K562 (cell line): ENCODE measurements around the gene ODC1. TPM values are rescaled to one million over a fixed set of nuclear protein-coding genes. Genes with fewer than 3 reads are reported as not detected.

ENCODE experiments used
- ATAC-seq: fragments of 200-7000 bp; cut with Tn5 transposase; 3 replicates; pipeline ENCODE4 v1.9.1; 2020; ENCODE audit warnings: moderate library complexity
- BruUV-seq: library from RNA; stranded (reverse); fragments of 400-500 nt; replicated peaks from 2 replicates; lab custom pipeline; 2021; lab: Mats Ljungman, UMichigan
- CTCF ChIA-PET: fragments of 300-600 bp; formaldehyde crosslinking; extraction: SDS; loops from one replicate; lab custom pipeline; 2021; ENCODE audit warnings: low intra/inter-chr PET ratio; lab: Yijun Ruan, JAX
- POLR2A ChIA-PET: fragments of 300-600, 350-650 bp; sonication (Branson Sonifier 250); formaldehyde crosslinking; extraction: SDS; loops from one replicate; lab custom pipeline; 2021; ENCODE audit warnings: antibody characterized with exemption, inconsistent platforms; lab: Yijun Ruan, JAX
- DNase-seq, 4 experiments: peaks; one replicate each; pipeline versions ENCODE4 v3.0.0 to v3.0.0-alpha.2; 2011 to 2018; ENCODE audit warnings: low spot score in 3 of 4, mixed read lengths in 3 of 4; ENCODE audit errors: extremely low read depth in 1 of 4
- FAIRE-seq: peaks from 2 replicates; lab custom pipeline; 2011; peaks lifted over from hg19 to GRCh38; lab: Jason Lieb, UNC
- H2AFZ ChIP-seq: 2 replicates; pipeline ENCODE4 v1.6.0; 2011; ENCODE audit warnings: low read depth, low read length, control low read depth, inconsistent platforms
- H3K27ac ChIP-seq: fragments of 200-600 bp; 3 replicates; pipeline ENCODE4 v1.8.0; 2011; ENCODE audit warnings: low read depth, mild to moderate bottlenecking, control low read depth, inconsistent platforms, low read length, moderate library complexity, mixed read lengths; ENCODE audit errors: extremely low read depth
- H3K27me3 ChIP-seq, 2 experiments: fragments of 300-600 bp in 1 of 2; 2 replicates in 1 of 2; 3 replicates in 1 of 2; pipeline versions ENCODE4 v1.6.0 to v1.8.0; 2011; ENCODE audit warnings: inconsistent platforms in 2 of 2, low read length in 2 of 2, mild to moderate bottlenecking in 1 of 2, mixed read lengths in 1 of 2, moderate library complexity in 1 of 2; ENCODE audit not compliant: control insufficient read depth in 2 of 2, insufficient read depth in 2 of 2
- H3K36me3 ChIP-seq: fragments of 300-600 bp; 3 replicates; pipeline ENCODE4 v1.8.0; 2011; ENCODE audit warnings: mild to moderate bottlenecking, low read length, inconsistent platforms; ENCODE audit not compliant: control insufficient read depth, insufficient read depth
- H3K4me1 ChIP-seq, 2 experiments: fragments of 200-600 bp in 1 of 2; replicated peaks in 1 of 2; 2 replicates in 1 of 2; 3 replicates in 1 of 2; pipeline versions ENCODE4 v1.5.1 to v1.8.0; 2011; ENCODE audit warnings: inconsistent platforms in 2 of 2, low read length in 2 of 2, mild to moderate bottlenecking in 1 of 2, mixed read lengths in 1 of 2, moderate library complexity in 1 of 2; ENCODE audit not compliant: control insufficient read depth in 2 of 2, insufficient read depth in 2 of 2
- H3K4me2 ChIP-seq: 2 replicates; pipeline ENCODE4 v1.6.1; 2011; ENCODE audit warnings: low read length, control low read depth, inconsistent platforms, mixed read lengths; ENCODE audit not compliant: insufficient read depth
- H3K4me3 ChIP-seq: fragments of 200-600 bp; sonication (generic), shearing (Covaris generic); 2 replicates; pipeline ENCODE4 v1.5.1; 2016; ENCODE audit warnings: control low read depth, inconsistent platforms
- H3K79me2 ChIP-seq: fragments of 200-600 bp; 3 replicates; pipeline ENCODE4 v1.8.0; 2011; ENCODE audit warnings: low read length, inconsistent platforms; ENCODE audit not compliant: control insufficient read depth, insufficient read depth
- H3K9ac ChIP-seq, 2 experiments: 2 replicates each; pipeline versions ENCODE4 v1.6.0 to v1.6.1; 2011; ENCODE audit warnings: low read depth in 2 of 2, low read length in 2 of 2, control low read depth in 1 of 2, inconsistent platforms in 1 of 2, mild to moderate bottlenecking in 1 of 2, mixed read lengths in 1 of 2; ENCODE audit not compliant: insufficient read depth in 1 of 2
- H3K9me1 ChIP-seq: one replicate; pipeline ENCODE4 v1.6.0; 2011; ENCODE audit warnings: inconsistent platforms, mild to moderate bottlenecking, low read length, moderate library complexity; ENCODE audit not compliant: control insufficient read depth, insufficient read depth
- H3K9me3 ChIP-seq: replicated peaks from 2 replicates; pipeline ENCODE4 v1.5.1; 2011; ENCODE audit warnings: low read depth, low read length, inconsistent platforms; ENCODE audit not compliant: control insufficient read depth, insufficient read depth
- H4K20me1 ChIP-seq: replicated peaks from 2 replicates; pipeline ENCODE4 v1.6.1; 2011; ENCODE audit warnings: low read length, inconsistent platforms, mixed read lengths; ENCODE audit not compliant: control insufficient read depth, insufficient read depth
- HNRNPUL1 ChIP-seq: fragments of 200-400 bp; formaldehyde crosslinking; IDR thresholded peaks from 2 replicates; pipeline ENCODE4 v1.6.1; 2017; ENCODE audit warnings: low read length
- MAFG ChIP-seq: fragments of 450-650 bp; conservative IDR thresholded peaks from 2 replicates; pipeline ENCODE4 v1.6.1; 2016; ENCODE audit warnings: missing genetic modification characterization, missing compliant biosample characterization
- MTA3 ChIP-seq: fragments of 450-650 bp; formaldehyde crosslinking; IDR thresholded peaks from 2 replicates; pipeline ENCODE4 v1.6.1; 2017; ENCODE audit warnings: mild to moderate bottlenecking, borderline replicate concordance
- NFIX ChIP-seq: fragments of 250-450 bp; sonication (Bioruptor Pico); IDR thresholded peaks from 2 replicates; pipeline ENCODE4 v1.4.0; 2020; ENCODE audit warnings: low read depth, mild to moderate bottlenecking, moderate library complexity
- SIRT6 ChIP-seq: IDR thresholded peaks from one replicate; pipeline ENCODE4 v1.6.1; 2012; ENCODE audit warnings: low read depth, mild to moderate bottlenecking, control low read depth, inconsistent platforms, low read length, moderate library complexity
- SREBF2 ChIP-seq: sonication (generic); formaldehyde crosslinking; IDR thresholded peaks from 2 replicates; pipeline ENCODE4 v1.4.0; 2020; ENCODE audit warnings: mild to moderate bottlenecking, missing genetic modification reagents
- WGBS: fragments of 100-300 bp; shearing (Covaris generic); methylation state at CpG from one replicate; pipeline ENCODE4 v1.1.6; 2016; ENCODE audit warnings: low coverage, mixed read lengths; ENCODE audit not compliant: insufficient coverage; ENCODE audit errors: missing lambda C conversion rate; 5-methylcytosine and 5-hydroxymethylcytosine counted together
- in situ Hi-C: fragments of 300-500 bp; cut with MboI; formaldehyde crosslinking; loops from 4 replicates; pipeline ENCODE4 v1.15.0; 2018; ENCODE audit warnings: inconsistent platforms, mixed read lengths
- intact Hi-C: fragments of 100-400 bp; cut with micrococcal nuclease; formaldehyde crosslinking; loops from 2 replicates; pipeline ENCODE4 v1.14.2; 2022
- polyA plus RNA-seq, 8 experiments: library from polyadenylated mRNA; depleted of rRNA in 4 of 8; stranded (reverse) in 5 of 8; unstranded in 3 of 8; fragments of >200 nt; fragmentation: Nextera tagmentation in 2 of 8; fragmentation: Illumina TruSeq in 1 of 8; extraction: Ambion mirVana in 2 of 8; extraction: Trizol in 1 of 8; gene quantifications; 2 replicates each; pipeline versions ENCODE4 v1.2.1 to v1.2.3, GENCODE V29; 2011 to 2014; ENCODE audit warnings: inconsistent platforms in 1 of 8, missing spikeins in 1 of 8
- total RNA-seq, 7 experiments: library from RNA; depleted of rRNA in 6 of 7; stranded (reverse); fragments of >200 nt in 6 of 7; fragmentation: Illumina TruSeq in 2 of 7; extraction: Trizol in 2 of 7; gene quantifications; 2 replicates each; pipeline versions ENCODE4 v1.2.1 to v1.2.3, GENCODE V29; 2011 to 2021; ENCODE audit warnings: low replicate concordance in 1 of 7

The ODC1 gene
- total and polyA plus RNA-seq, 9 of the 15 experiments (the other 6 are each of a cell fraction or from before 2014, with no cell fraction given): 142 to 563 (median 457) TPM

GRCh38 chr2:10469955-10470608 is 22.0 kb upstream of the ODC1 start:
- Histone ChIP-seq H3K4me1 (peaks cover 3 to 5% of the 10 kb centered on the region in 2 experiments; a peak in 4 of 5 replicates), H3K79me2 (no peaks in the 10 kb centered on the region), H4K20me1 (no peaks in the 10 kb centered on the region), H2AFZ (no peak overlapping the region), H3K4me2 (no peak overlapping the region), H3K9me1 (no peaks in the 10 kb centered on the region), H3K27ac (no peak overlapping the region), H3K9me3 (no peaks in the 10 kb centered on the region), H3K27me3 (peaks cover 13 to 29% of the 10 kb centered on the region in 2 experiments; a peak in 3 of 5 replicates), H3K4me3 (no peak overlapping the region), H3K9ac (0 out of 4 replicates have a peak overlapping the region, but pooled peaks of 1 of the 2 experiments have one; percentile 17), H3K36me3 (no peaks in the 10 kb centered on the region)
- no TSS peak for BruUV-seq
- ChIA-PET CTCF (no interaction called here), POLR2A (interaction anchor here (0.7 to 0.9 kb wide), 2 partner anchors 13 to 24 kb away, joined by 3 read pairs; no protein-coding TSS in a partner anchor)
- TF ChIP-seq SREBF2 (no peak), NFIX (CRISPR knock-in tag) (no peak), MAFG (tag) (no peak)
- ATAC-seq (no peak), DNase-seq (no peak), FAIRE-seq (no peak)
- in situ Hi-C loops: no loop called here
- WGBS: 36% methylated on average over 12 of the region's 12 CpGs
- intact Hi-C loops: no loop called here

GRCh38 chr2:10469301-10469700 is 21.2 kb upstream of the ODC1 start:
- CTCF ChIA-PET: no interaction called here
- no peak overlapping the region; a peak in 1 of 4 replicates for H3K9ac ChIP-seq
- no peak overlapping the region for H3K27ac ChIP-seq
- peaks cover 16 to 30% of the 10 kb centered on the region in 2 experiments for H3K27me3 ChIP-seq
- no peaks in the 10 kb centered on the region for H3K36me3 ChIP-seq
- H3K4me3 ChIP-seq: no peak overlapping the region
- H3K79me2 ChIP-seq: no peaks in the 10 kb centered on the region
- H2AFZ ChIP-seq: no peak overlapping the region
- no peak overlapping the region for H3K4me2 ChIP-seq
- no TSS peak for BruUV-seq
- POLR2A ChIA-PET: no interaction called here
- FAIRE-seq: no peak
- no peak for TF ChIP-seq SIRT6
- TF ChIP-seq HNRNPUL1: no peak
- TF ChIP-seq MTA3: no peak
- intact Hi-C loops: no loop called here
- H3K9me1 ChIP-seq: no peaks in the 10 kb centered on the region
- WGBS: 21% methylated on average over 4 of the region's 4 CpGs
- in situ Hi-C loops: no loop called here
- no peaks in the 10 kb centered on the region for H3K9me3 ChIP-seq
- peaks cover 3% of the 10 kb centered on the region in 2 experiments; a peak in 3 of 5 replicates for H3K4me1 ChIP-seq
- ATAC-seq: no peak
- H4K20me1 ChIP-seq: no peaks in the 10 kb centered on the region
- no peak for DNase-seq
